Lung (tissue), 12 donors: ENCODE data around the gene SYP. TPM values are rescaled to one million over a fixed set of nuclear protein-coding genes. Genes with fewer than 3 reads are reported as not detected.

ENCODE experiments used
- ATAC-seq: fragments of 200-7000 bp; cut with Tn5 transposase; one replicate; pipeline ENCODE4 v1.9.1; 2020; ENCODE audit warnings: moderate number of reproducible peaks; ENCODE audit not compliant: insufficient read depth, low FRiP score
- DNase-seq, 3 donors: peaks; one replicate each; pipeline ENCODE4 v3.0.0-alpha.2; 2013 to 2017
- H3K27ac ChIP-seq, 2 donors: one replicate each; pipeline ENCODE4 v1.5.1; 2013; ENCODE audit warnings: mild to moderate bottlenecking in 2 of 2, moderate library complexity in 2 of 2, control low read depth in 1 of 2, inconsistent platforms in 1 of 2, low read depth in 1 of 2, low read length in 1 of 2
- H3K27me3 ChIP-seq, 3 donors: one replicate each; pipeline ENCODE4 v1.5.1; 2013; ENCODE audit warnings: low read length in 2 of 3; ENCODE audit not compliant: control insufficient read depth in 3 of 3, insufficient read depth in 3 of 3
- H3K36me3 ChIP-seq, 4 donors: one replicate each; pipeline ENCODE4 v1.5.1; 2013; ENCODE audit warnings: low read length in 4 of 4, mild to moderate bottlenecking in 1 of 4, moderate library complexity in 1 of 4; ENCODE audit not compliant: control insufficient read depth in 4 of 4, insufficient read depth in 4 of 4
- H3K4me1 ChIP-seq, 5 donors: one replicate each; pipeline ENCODE4 v1.5.1; 2013; ENCODE audit warnings: low read length in 5 of 5, mild to moderate bottlenecking in 2 of 5, moderate library complexity in 1 of 5; ENCODE audit not compliant: control insufficient read depth in 5 of 5, insufficient read depth in 5 of 5
- H3K4me3 ChIP-seq: one replicate; pipeline ENCODE4 v1.5.1; 2013; ENCODE audit warnings: mild to moderate bottlenecking, control low read depth, moderate library complexity
- H3K9ac ChIP-seq, 2 donors: one replicate each; pipeline ENCODE4 v1.5.1; 2013; ENCODE audit warnings: low read length in 2 of 2, control low read depth in 1 of 2; ENCODE audit not compliant: insufficient read depth in 1 of 2
- H3K9me3 ChIP-seq, 4 donors: one replicate each; pipeline ENCODE4 v1.5.1; 2013; ENCODE audit warnings: low read length in 3 of 4, mild to moderate bottlenecking in 1 of 4, moderate library complexity in 1 of 4; ENCODE audit not compliant: control insufficient read depth in 4 of 4, insufficient read depth in 3 of 4
- WGBS, 2 donors: extraction: QIAGEN DNeasy Blood & Tissue Kit; methylation state at CpG; one replicate each; pipeline ENCODE4 v1.1.7; 2013; 5-methylcytosine and 5-hydroxymethylcytosine counted together
- polyA plus RNA-seq, 2 donors: library from polyadenylated mRNA; stranded (reverse); fragments of 200-250 nt; gene quantifications; one replicate each; pipeline ENCODE4 v1.2.1, GENCODE V29; 2013
- total RNA-seq, 2 donors: library from RNA; depleted of rRNA in 1 of 2; stranded (reverse); fragments of >200 nt in 1 of 2; gene quantifications; one replicate each; pipeline ENCODE4 v1.2.1, GENCODE V29; 2014 to 2021
- TF ChIP-seq, protein P1 (sequence below): IDR thresholded peaks from 2 replicates; pipeline ENCODE4 v1.5.1; 2012; ENCODE audit warnings: mild to moderate bottlenecking; ENCODE audit errors: control extremely low read depth, extremely low read depth
- donor health status: control.
- donor health status: control.
- donor health status: Bipolar disorder and iron deficiency.
- donor health status: healthy.
- donor health status: DM: yes; HTN: yes; CAD: no.

SYP gene
- total and polyA plus RNA-seq, 4 donors: 3.2 to 5.6 (median 4.9) TPM

DNA sequence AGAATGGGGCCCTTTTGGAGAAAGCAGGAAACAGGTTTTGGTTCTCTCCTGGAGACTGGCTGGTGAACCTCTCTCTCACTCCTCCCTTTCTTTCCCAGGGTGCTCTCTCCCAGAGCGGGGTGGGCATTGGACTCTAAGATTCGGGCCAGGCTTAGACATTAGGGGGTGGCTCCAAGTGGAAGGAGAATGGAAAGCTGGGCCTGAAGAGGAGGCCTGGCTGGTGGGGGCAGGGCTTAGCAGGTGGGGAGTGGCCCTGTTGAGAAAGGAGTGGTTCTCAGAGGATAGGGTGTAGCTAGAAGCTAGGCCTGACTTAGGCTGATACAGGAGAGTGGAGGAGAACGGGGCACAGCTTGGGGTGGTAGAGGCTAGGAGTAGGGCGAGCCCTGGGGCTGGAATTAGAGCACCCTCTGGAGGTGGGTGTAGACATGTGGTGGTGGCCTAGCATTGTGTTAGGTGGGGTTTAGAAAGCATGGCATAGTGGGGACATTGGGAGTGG is 22.6 kb downstream of the SYP start:
- H3K27ac ChIP-seq: peak overlapping the region in 1 of 2 donors; percentile 28
- peaks cover 0 to 20% (median 3%) of the 10 kb centered on the region in 4 donors for H3K36me3 ChIP-seq
- H3K9me3 ChIP-seq: peaks cover 0 to 3% (median 0%) of the 10 kb centered on the region in 4 donors
- DNase-seq: no peak
- H3K9ac ChIP-seq: no peak overlapping the region
- 58 to 67% methylated on average over 2 to 4 of the region's 4 CpGs for WGBS, 2 donors
- H3K4me1 ChIP-seq: peaks cover 0 to 3% (median 0%) of the 10 kb centered on the region in 5 donors
- no peak for ATAC-seq
- TF ChIP-seq, protein P1, sequence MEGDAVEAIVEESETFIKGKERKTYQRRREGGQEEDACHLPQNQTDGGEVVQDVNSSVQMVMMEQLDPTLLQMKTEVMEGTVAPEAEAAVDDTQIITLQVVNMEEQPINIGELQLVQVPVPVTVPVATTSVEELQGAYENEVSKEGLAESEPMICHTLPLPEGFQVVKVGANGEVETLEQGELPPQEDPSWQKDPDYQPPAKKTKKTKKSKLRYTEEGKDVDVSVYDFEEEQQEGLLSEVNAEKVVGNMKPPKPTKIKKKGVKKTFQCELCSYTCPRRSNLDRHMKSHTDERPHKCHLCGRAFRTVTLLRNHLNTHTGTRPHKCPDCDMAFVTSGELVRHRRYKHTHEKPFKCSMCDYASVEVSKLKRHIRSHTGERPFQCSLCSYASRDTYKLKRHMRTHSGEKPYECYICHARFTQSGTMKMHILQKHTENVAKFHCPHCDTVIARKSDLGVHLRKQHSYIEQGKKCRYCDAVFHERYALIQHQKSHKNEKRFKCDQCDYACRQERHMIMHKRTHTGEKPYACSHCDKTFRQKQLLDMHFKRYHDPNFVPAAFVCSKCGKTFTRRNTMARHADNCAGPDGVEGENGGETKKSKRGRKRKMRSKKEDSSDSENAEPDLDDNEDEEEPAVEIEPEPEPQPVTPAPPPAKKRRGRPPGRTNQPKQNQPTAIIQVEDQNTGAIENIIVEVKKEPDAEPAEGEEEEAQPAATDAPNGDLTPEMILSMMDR: no peak
- H3K27me3 ChIP-seq: no peaks in the 10 kb centered on the region
- no peak overlapping the region for H3K4me3 ChIP-seq

DNA sequence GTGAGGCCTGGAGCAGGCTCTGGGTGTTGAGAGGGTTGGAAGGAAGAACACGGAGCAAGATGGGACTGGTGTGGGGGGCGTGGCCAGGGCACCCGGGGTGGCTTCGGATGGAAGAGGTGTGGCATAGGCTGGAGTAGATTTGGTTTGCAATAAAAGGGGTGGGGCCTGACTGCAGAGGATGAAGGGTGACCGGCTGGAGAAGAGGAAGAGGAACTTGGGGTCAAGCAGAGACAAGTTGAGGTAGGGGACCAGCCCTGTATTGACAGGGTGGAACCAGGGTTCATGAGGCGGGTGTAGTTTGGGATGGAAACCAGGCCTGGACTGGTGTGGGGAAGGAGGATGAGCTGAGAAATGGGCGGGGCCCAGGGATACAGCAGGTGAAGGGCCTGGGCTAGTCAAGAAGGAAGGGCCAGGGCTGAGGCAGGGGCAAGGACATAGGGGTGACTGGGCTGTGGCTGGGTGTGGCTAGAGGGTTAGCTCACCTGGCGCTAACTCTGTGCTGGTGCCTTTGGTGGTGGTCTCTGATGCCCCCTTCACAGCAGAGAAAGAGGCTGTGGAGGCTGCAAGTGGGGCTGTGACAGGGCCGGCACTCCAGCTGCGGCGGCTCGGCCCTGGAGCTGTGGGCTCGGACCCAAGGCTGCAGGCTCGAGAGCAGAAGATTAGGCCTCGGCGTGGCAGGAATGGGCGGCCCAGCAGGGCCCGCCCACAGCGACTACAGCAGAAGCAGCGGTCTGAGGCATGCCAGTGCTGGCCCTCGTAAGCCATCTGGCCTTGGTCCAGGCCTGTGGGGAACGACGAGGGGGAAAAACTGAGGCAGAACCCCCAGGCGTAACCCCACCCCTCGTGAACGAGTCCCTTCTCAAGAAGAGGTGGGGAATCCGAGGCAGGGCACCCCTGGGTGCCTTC is 23.3 kb downstream of the SYP start:
- H3K4me3 ChIP-seq: no peak overlapping the region
- DNase-seq (no peak), ATAC-seq (no peak)
- TF ChIP-seq, protein P1: no peak
- peak overlapping the region in 1 of 2 donors; percentile 28 for H3K27ac ChIP-seq
- peaks cover 0 to 5% (median 0%) of the 10 kb centered on the region in 4 donors for H3K9me3 ChIP-seq
- no peak overlapping the region for H3K9ac ChIP-seq
- H3K4me1 ChIP-seq: peaks cover 0 to 3% (median 0%) of the 10 kb centered on the region in 5 donors
- no peaks in the 10 kb centered on the region for H3K27me3 ChIP-seq
- H3K36me3 ChIP-seq: peaks cover 0 to 18% (median 3%) of the 10 kb centered on the region in 4 donors
- WGBS, 2 donors: 38 to 66% methylated on average over 8 to 27 of the region's 27 CpGs

DNA sequence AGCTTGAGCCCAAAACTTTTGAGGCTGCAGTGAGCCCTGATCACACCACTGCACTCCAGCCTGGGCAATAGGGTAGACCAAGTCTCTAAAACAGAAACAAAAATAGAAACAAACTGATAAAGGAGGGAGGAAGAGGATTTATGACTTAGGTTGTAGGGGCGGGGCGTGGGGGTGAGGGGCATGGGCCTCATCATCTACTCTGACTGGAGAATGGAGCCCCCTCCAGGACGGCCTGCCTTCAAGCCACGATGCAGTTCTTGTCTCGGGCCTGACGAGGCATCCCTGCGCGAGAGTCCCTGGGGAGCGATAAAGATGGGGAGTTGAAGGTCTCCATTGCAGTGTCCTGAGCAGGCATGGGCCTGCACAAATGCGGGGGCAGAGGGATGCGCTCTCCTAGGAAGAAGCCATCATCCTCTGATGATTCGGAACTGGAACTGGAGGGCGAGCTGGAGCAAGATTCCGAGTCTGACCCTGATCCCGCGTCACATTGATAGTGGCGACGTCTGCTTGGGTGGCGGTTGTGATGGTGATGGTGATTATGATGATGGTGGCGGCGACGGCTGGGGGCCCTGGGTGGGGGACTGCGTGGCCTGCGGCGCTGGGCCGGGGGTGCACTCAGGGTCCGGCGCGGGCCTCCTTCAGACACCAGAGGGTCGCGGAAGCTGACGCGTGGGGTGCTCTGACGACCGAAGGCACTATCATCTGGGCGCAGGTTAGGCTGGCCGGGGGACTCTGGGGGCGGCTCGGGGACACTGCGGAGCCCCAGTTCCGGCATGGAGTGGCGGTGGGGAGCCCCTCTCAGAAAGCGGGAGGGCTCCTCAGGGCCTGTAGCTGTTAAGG is 24.3 kb downstream of the SYP start:
- TF ChIP-seq, protein P1: no peak
- no peak overlapping the region for H3K9ac ChIP-seq
- H3K36me3 ChIP-seq: peaks cover 0 to 18% (median 3%) of the 10 kb centered on the region in 4 donors
- 88 to 93% methylated on average over 39 to 43 of the region's 43 CpGs for WGBS, 2 donors
- H3K27ac ChIP-seq: no peak overlapping the region
- DNase-seq (no peak), ATAC-seq (no peak)
- peaks cover 0 to 5% (median 0%) of the 10 kb centered on the region in 3 donors for H3K27me3 ChIP-seq
- H3K9me3 ChIP-seq: peaks cover 0 to 5% (median 0%) of the 10 kb centered on the region in 4 donors
- peaks cover 0 to 3% (median 0%) of the 10 kb centered on the region in 5 donors for H3K4me1 ChIP-seq
- H3K4me3 ChIP-seq: no peak overlapping the region
